GM21367 (cell line): ENCODE measurements around the gene CADM3.

Experiments
- ATAC-seq: cut with Tn5 transposase; IDR thresholded peaks from one replicate; pipeline ENCODE4 v1.9.1; 2021; ENCODE audit not compliant: unreplicated experiment

The CADM3 gene

GRCh38 chr1:159204161-159205141 lies 33.0 kb downstream of the CADM3 start, which contains the start of gene ACKR1:
Gene ACKR1 (plus strand): TSS chr1:159204875. CDS start chr1:159204960, 85 bp downstream.
- ATAC-seq: no peak

- no peak for ATAC-seq
These were observed 33.8 kb downstream of the CADM3 start for GRCh38 chr1:159205225-159205624.

GRCh38 chr1:159206110-159206509 lies 34.7 kb downstream of the CADM3 start:
- ATAC-seq: no peak

GRCh38 chr1:159207080-159207479 lies 35.7 kb downstream of the CADM3 start:
- no peak for ATAC-seq

DNA sequence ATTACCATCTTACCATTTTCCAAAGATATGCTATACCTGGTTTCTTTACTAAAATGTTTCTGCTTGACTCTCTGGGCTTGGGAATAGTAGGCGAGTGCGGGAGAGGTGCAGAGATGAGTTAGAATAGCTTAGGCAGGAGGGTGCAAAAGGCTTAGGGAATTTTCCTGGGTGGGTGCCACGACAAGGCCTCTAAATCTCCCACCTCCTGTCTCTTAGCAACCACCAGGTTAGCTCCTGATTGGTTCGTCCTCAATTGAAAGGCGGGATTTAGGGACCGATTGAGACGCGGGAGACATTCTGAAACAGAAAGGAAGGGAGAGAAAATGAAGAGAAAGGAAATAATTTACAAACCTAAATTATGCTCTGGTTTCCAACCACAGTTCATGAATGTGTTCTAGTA lies 36.4 kb downstream of the CADM3 start:
- no peak for ATAC-seq

- ATAC-seq: no peak
These were observed 36.9 kb downstream of the CADM3 start for GRCh38 chr1:159208175-159208825.

DNA sequence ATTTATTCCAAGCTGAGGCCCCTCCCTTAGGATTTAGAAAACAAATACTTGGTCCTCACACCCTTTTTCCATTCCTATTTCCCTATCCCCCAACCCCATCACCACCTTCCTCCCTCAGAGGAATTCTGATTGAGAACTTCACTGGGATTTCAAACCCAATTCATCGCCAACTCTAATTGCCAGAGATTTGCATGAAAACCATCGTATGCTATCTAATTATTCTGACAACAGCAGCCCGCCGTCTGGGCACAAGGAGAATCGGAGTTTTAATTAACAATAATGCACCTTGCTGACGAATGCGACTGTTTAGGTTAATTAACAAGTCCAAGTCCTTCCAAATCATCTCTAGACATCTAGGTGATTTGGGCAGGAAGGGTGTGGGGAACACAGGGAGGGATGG lies 37.6 kb downstream of the CADM3 start:
- no peak for ATAC-seq

- ATAC-seq: no peak
These were observed 40.1 kb downstream of the CADM3 start for GRCh38 chr1:159211331-159212136.

DNA sequence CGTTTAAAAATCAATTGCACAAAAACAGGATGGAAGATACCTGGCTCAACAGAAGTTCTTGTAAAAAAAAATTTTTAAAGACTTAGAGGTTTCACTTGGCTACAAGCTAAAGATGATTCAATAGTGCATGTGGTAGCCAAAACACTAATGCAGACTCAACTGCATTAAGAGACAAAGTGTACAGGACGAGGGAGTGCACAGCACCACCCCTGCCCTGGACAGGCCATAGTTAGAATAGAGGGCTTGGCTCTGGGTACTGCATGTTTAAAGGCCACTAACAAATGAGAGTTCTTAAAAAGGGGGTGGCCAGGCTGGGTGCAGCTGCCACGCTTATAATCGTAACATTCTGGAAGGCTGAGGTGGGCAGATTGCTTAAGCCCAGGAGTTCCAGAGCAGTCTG lies 41.2 kb downstream of the CADM3 start:
- no peak for ATAC-seq

- ATAC-seq: peak; percentile 71
These were observed 42.8 kb downstream of the CADM3 start for GRCh38 chr1:159214149-159214760.

DNA sequence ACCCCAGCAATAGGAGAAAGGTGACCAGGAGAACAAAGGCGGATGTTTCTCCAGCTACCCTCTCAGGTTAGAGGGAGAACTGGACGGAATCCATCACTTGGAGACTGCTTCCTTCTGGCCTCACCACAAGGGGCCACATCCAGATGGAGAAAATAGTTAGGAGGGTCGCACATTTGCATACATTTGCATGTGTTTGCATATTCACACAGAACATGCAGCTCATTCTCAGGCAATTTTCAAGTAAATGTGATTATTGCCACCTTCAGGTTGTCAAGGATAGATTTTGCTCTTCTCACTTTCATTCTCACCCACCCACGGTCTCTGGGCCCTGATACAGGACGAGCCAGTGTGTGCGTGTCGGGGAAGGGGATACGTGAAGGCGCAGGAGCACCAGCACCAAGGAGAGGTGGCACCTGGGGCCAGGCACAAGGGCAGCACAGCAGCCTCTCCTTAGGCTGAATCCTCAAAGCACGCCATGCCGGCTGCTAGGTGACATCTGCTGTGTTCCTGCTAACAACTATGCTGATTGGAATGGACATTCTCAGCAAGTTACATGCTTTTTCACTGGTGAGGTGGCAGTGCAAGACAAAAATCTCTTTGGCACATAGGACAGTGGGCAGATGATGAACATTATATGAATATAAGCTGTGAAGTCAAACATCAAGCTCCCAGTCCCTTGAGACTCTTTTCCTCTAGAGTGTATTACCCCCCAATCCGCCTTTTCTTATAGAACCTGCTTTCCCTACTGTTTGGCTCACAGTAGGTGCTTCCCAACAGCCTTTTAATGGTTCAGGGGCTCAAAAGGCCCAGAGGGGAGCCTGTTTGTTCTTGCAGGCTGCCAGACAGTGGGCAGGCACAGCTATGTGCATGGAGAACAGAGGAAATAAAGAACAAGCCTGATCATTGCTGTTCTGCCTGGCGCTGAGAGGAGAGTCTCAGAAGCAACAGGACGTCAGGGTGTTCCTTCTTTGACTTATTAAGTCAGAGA lies 47.5 kb downstream of the CADM3 start:
- ATAC-seq: no peak

- ATAC-seq: no peak
These were observed 50.9 kb downstream of the CADM3 start for GRCh38 chr1:159222075-159222865.

DNA sequence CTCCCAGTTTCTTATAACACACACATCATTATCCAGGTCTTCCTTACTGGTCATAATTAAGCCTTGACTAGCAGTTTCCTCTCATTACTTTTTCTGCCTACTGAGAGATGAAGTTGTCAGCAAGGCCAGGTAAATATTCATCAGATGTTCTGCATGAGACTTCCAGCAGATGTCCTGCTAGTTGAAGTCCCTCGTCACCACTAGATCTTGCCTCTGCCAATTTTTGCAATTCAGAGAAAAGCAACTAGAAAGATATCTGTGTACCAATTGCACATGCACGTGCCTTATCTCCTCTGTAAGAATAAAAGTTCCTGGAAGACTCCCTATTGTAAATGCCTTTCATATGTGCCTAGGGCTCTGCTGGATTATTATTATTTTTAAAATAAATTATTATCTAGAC lies 51.6 kb downstream of the CADM3 start:
- no peak for ATAC-seq

DNA sequence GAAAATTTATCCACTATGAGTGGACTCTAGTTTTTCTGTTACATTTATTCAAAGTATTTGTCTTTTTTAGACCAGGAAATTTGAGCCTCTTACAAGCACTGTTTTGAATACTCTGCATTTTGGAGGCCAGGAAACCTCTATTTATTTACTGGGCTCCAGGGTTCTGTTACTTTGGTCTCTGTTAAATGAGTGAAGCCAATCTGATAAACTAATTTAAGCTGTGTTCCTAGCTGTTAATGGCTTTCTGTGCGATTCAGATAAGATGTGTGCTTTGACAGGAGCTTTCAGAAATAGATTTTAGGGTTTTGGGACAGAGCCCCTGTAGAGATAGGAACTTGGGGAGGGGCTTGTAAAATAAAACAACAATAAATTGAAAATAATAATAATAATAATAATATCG lies 57.1 kb downstream of the CADM3 start:
- ATAC-seq: no peak

DNA sequence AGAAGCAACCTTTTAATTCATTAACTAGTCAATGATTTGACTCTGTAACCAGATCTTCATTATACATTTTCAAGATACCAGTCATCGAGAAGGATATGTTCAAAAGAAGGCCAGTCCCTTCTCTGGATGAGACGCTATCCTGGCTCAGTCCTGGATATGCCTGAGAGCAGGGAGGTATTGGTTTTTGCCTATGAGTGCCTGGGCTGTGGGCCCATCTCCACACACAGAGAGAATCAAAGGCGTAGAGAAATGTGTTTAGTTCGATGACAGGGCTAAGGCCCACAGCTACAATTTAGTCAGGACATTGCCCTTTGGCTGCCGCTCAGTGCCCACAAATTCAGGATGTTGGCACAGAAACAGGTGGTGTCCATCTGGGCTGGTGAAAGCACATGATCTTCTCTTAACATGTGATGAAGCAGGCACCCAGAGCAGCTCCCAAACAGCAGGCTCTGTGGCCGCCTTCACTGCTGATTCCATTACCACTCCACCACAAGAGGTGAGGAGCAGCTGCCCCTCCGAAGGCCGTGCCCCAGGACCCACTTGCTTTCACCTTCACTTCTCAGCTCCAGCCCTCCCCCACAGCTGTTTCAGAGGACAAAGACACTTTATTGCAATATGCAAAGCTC lies 58.0 kb downstream of the CADM3 start:
- no peak for ATAC-seq

DNA sequence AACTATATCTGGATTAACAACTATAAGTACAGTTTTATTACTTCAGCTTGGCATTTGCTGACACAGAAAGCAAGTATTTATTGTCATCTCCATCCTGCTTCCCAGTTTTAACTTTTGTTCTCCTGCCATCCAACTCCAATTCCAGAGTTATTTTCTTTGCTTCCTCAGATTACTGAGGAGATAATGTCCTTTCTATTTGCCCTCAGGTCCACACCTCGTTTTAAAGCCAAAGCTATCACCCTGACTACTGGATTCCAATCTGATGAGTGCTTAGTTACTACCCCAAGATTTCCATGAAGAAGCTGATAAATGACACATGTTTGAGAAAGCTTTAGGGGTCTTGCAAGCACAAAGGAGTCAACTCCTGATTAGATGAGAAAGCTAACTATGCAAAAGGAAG lies 58.5 kb downstream of the CADM3 start:
- ATAC-seq: no peak

DNA sequence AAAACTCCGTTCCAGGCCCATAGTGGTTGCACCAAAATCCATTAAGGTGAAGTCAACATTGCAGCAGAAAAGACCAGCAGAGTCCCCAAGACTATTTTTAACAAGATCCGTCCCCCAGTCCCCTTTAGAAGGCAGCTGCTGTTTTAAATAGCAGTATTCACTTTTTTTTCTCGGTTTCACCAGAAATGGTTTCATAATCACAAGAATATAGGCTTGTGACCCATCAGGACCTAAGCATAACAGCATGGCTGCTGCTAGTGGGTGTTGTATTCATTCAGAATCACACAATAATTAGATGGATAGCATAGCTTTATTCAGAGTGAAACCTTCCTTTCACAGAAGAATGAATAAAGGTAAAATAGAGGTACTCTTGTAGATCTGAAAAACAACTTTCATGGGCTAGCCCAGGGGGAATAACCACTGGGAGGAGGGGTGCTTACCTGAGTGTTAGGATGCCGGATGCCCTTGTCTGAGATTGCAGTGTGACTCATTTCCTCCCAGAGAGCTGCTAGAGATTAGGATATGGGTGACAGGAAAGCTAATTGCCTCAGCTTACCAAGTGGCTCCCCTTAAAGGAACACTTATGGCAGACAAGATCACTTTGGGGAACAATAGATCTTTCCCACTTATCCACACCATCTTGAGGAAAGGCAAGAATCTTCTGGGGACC lies 68.3 kb downstream of the CADM3 start:
- ATAC-seq: peak; percentile 98

DNA sequence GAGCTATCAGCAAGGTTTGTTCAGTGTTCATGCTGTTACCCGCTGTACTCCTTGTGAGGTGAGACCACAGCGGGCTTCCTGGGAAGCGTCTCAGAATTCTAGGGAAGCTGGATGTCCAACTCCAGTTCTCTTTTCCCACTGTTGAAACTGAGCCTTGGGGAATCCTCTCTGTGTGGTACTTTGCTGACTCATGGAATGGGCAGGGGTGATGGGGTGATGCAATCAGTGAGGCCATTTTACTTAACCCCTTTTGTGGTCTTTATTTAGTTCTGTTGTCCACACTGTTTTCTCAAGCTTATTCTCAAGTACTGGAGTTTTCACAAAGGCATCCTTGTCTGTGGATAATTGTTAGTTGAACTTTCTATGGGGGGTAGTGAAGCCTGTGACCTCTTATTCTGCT lies 75.9 kb downstream of the CADM3 start:
- ATAC-seq: no peak
